ENCODE data around the gene RAD51B.

DNA sequence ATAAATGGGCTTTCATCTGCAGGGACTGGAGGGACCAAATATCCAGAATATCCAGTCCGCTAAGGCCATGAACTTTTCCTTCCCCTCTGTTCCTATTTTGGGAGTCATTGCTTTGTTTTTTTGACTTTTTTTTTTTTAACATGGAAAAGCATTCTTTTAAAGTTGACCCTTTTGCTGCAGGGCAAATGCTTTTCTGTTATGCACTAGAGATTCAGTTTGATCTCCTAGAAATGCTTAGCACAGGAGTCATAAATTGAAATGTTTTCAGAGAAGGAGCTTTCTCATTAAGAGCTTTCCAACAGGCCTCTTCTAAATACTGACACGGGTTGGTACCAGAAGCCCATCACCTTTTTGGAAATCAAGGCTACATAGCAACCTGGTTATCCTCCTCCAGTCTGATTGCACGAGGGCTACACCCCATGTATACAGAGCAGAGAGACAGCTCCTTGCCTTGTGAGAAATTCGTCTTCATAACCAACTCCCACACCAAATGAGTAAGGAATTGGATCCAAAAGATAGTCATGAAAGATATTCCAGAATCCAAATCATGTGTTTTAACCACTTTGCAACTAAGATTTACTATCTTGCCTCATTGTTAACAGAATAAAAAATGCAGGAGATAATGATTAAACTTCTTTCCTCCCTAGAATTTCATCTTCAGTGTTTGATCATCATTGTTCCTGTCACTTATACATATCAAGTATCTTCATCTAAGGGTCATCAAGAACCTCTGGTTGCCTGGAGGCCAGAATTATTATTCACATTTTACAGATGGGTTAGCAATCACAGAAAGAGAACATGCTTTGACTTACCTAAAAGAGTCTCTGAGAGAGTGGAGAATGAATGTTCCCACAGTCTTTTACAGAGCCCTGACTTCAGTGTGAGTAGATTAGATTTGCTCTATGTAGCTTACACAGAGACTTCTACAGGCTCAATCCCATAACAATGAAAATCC is 583.9 kb downstream of the RAD51B start:
- TF ChIP-seq, protein P1, sequence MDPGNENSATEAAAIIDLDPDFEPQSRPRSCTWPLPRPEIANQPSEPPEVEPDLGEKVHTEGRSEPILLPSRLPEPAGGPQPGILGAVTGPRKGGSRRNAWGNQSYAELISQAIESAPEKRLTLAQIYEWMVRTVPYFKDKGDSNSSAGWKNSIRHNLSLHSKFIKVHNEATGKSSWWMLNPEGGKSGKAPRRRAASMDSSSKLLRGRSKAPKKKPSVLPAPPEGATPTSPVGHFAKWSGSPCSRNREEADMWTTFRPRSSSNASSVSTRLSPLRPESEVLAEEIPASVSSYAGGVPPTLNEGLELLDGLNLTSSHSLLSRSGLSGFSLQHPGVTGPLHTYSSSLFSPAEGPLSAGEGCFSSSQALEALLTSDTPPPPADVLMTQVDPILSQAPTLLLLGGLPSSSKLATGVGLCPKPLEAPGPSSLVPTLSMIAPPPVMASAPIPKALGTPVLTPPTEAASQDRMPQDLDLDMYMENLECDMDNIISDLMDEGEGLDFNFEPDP (CRISPR knock-in tag; IDR thresholded peaks at IDR 0.05) = no peak
- TF ChIP-seq NFYB (IDR thresholded peaks at IDR 0.05; ENCODE audit: extremely low read depth, insufficient read length) (no peak), ZBTB11 (CRISPR knock-in tag; IDR thresholded peaks at IDR 0.05) (no peak), REST (IDR thresholded peaks at IDR 0.05; ENCODE audit: borderline replicate concordance) (no peak), REST (CRISPR knock-in tag; IDR thresholded peaks at IDR 0.05; ENCODE audit: low read depth) (no peak), NRF1 (conservative IDR thresholded peaks at IDR 0.05 in 1 of 2, IDR thresholded peaks at IDR 0.05 in 1 of 2) (no peak), FOS (IDR thresholded peaks at IDR 0.05; ENCODE audit: extremely low read depth, insufficient read length) (no peak), TOE1 (IDR thresholded peaks at IDR 0.05; ENCODE audit: borderline replicate concordance) (no peak), TOE1 (CRISPR knock-in tag; IDR thresholded peaks at IDR 0.05; ENCODE audit: borderline replicate concordance, low read depth) (no peak), EP300 (IDR thresholded peaks at IDR 0.05; ENCODE audit: low read length) (no peak)
- TF ChIP-seq, protein P2, sequence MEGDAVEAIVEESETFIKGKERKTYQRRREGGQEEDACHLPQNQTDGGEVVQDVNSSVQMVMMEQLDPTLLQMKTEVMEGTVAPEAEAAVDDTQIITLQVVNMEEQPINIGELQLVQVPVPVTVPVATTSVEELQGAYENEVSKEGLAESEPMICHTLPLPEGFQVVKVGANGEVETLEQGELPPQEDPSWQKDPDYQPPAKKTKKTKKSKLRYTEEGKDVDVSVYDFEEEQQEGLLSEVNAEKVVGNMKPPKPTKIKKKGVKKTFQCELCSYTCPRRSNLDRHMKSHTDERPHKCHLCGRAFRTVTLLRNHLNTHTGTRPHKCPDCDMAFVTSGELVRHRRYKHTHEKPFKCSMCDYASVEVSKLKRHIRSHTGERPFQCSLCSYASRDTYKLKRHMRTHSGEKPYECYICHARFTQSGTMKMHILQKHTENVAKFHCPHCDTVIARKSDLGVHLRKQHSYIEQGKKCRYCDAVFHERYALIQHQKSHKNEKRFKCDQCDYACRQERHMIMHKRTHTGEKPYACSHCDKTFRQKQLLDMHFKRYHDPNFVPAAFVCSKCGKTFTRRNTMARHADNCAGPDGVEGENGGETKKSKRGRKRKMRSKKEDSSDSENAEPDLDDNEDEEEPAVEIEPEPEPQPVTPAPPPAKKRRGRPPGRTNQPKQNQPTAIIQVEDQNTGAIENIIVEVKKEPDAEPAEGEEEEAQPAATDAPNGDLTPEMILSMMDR (IDR thresholded peaks at IDR 0.05 in 2 of 3, conservative IDR thresholded peaks at IDR 0.05 in 1 of 3; ENCODE audit: insufficient read depth in 2 of 3, low read depth in 1 of 3, low read length in 3 of 3) = no peak

Data from K562 (cell line).